ENCODE data around the gene BTBD1.

Gene BTBD1

GRCh38 chr15:82995938-82996337 lies 71.1 kb downstream of the BTBD1 start:
- no peak for TF ChIP-seq CTCF (IDR thresholded peaks at IDR 0.05; ENCODE audit: insufficient read depth, low read length, poor library complexity, severe bottlenecking)
- no peaks in the 10 kb centered on the region for H3K27me3 ChIP-seq (replicated peaks; ENCODE audit: control insufficient read depth, insufficient read depth, low read length)
- no peak overlapping the region for H3K4me3 ChIP-seq (replicated peaks; ENCODE audit: low read depth, low read length)
- H3K36me3 ChIP-seq (ENCODE audit: control insufficient read depth, insufficient read depth, low read length): no peaks in the 10 kb centered on the region; the same call in 1 of the 2 replicates
- DNase-seq (ENCODE audit: extremely low read depth, insufficient read length): no peak

GRCh38 chr15:82995076-82995475 lies 72.0 kb downstream of the BTBD1 start:
- Histone ChIP-seq H3K27me3 (replicated peaks; ENCODE audit: control insufficient read depth, insufficient read depth, low read length) (no peaks in the 10 kb centered on the region), H3K4me3 (replicated peaks; ENCODE audit: low read depth, low read length) (no peak overlapping the region), H3K36me3 (ENCODE audit: control insufficient read depth, insufficient read depth, low read length) (no peaks in the 10 kb centered on the region; the same call in 1 of the 2 replicates)
- DNase-seq (ENCODE audit: extremely low read depth, insufficient read length): no peak
- TF ChIP-seq CTCF (IDR thresholded peaks at IDR 0.05; ENCODE audit: insufficient read depth, low read length, poor library complexity, severe bottlenecking): no peak

GRCh38 chr15:82993144-82993543 lies 73.9 kb downstream of the BTBD1 start:
- no peaks in the 10 kb centered on the region for H3K27me3 ChIP-seq (replicated peaks; ENCODE audit: control insufficient read depth, insufficient read depth, low read length)
- no peaks in the 10 kb centered on the region; the same call in 1 of the 2 replicates for H3K36me3 ChIP-seq (ENCODE audit: control insufficient read depth, insufficient read depth, low read length)
- TF ChIP-seq CTCF (IDR thresholded peaks at IDR 0.05; ENCODE audit: insufficient read depth, low read length, poor library complexity, severe bottlenecking): no peak
- H3K4me3 ChIP-seq (replicated peaks; ENCODE audit: low read depth, low read length): no peak overlapping the region
- DNase-seq (ENCODE audit: extremely low read depth, insufficient read length): no peak

GRCh38 chr15:82992436-82992998 lies 74.5 kb downstream of the BTBD1 start:
- no peak for TF ChIP-seq CTCF (IDR thresholded peaks at IDR 0.05; ENCODE audit: insufficient read depth, low read length, poor library complexity, severe bottlenecking)
- no peak for DNase-seq (ENCODE audit: extremely low read depth, insufficient read length)
- H3K4me3 ChIP-seq (replicated peaks; ENCODE audit: low read depth, low read length): no peak overlapping the region
- no peaks in the 10 kb centered on the region; the same call in none of the 2 replicates for H3K36me3 ChIP-seq (ENCODE audit: control insufficient read depth, insufficient read depth, low read length)
- H3K27me3 ChIP-seq (replicated peaks; ENCODE audit: control insufficient read depth, insufficient read depth, low read length): no peaks in the 10 kb centered on the region

- no peak for TF ChIP-seq CTCF (IDR thresholded peaks at IDR 0.05; ENCODE audit: insufficient read depth, low read length, poor library complexity, severe bottlenecking)
- DNase-seq (ENCODE audit: extremely low read depth, insufficient read length): no peak
- peak overlapping the region; percentile 83 for H3K4me3 ChIP-seq (replicated peaks; ENCODE audit: low read depth, low read length)
- no peaks in the 10 kb centered on the region for H3K27me3 ChIP-seq (replicated peaks; ENCODE audit: control insufficient read depth, insufficient read depth, low read length)
- H3K36me3 ChIP-seq (ENCODE audit: control insufficient read depth, insufficient read depth, low read length): no peaks in the 10 kb centered on the region; the same call in none of the 2 replicates
Observed at GRCh38 chr15:82986442-82986780, 80.6 kb downstream of the BTBD1 start.

Data from GM06990 (cell line).